PFSK-1 (cell line): ENCODE results near the gene CDK11A.

Source experiments
- FOXP2 ChIP-seq: optimal IDR thresholded peaks from 2 replicates; pipeline ENCODE3; 2011; ENCODE audit warnings: borderline replicate concordance, control low read depth, inconsistent platforms; ENCODE audit not compliant: insufficient read depth; ENCODE audit errors: extremely low read length, extremely low read depth
- POLR2AphosphoS5 ChIP-seq: IDR thresholded peaks from 2 replicates; pipeline ENCODE4 v1.6.1; 2012; ENCODE audit warnings: low read depth, mild to moderate bottlenecking, control low read depth, low read length, moderate library complexity
- REST ChIP-seq, 2 experiments: IDR thresholded peaks; 2 replicates each; pipeline versions ENCODE4 v1.6.1 to v1.8.0; 2011 to 2012; ENCODE audit warnings: low read depth in 2 of 2, low read length in 2 of 2, control low read depth in 1 of 2, inconsistent platforms in 1 of 2, mild to moderate bottlenecking in 1 of 2, moderate library complexity in 1 of 2; ENCODE audit not compliant: insufficient read depth in 1 of 2
- SIN3A ChIP-seq: IDR thresholded peaks from 2 replicates; pipeline ENCODE4 v1.6.1; 2012; ENCODE audit warnings: mild to moderate bottlenecking, low read length, moderate library complexity, borderline replicate concordance; ENCODE audit not compliant: insufficient read depth
- TAF1 ChIP-seq: IDR thresholded peaks from 2 replicates; pipeline ENCODE4 v1.6.1; 2012; ENCODE audit warnings: low read length, control low read depth, borderline replicate concordance; ENCODE audit not compliant: insufficient read depth

The CDK11A gene

GRCh38 chr1:1703796-1704195, 20.4 kb downstream of the CDK11A start:
- TF ChIP-seq FOXP2 (no peak), TAF1 (no peak), POLR2AphosphoS5 (no peak), REST (IDR thresholded peaks at IDR 0.05; ENCODE audit: insufficient read depth in 1 of 2, low read depth in 2 of 2, low read length in 2 of 2) (no peak), SIN3A (no peak)

GRCh38 chr1:1692714-1693647, 31.2 kb downstream of the CDK11A start, which contains the start of gene SLC35E2B:
Gene SLC35E2B, minus strand, starts transcription at chr1:1692795. Its CDS starts 16,096 bp downstream, at chr1:1676699.
- peak; percentile 32; the same call in 1 of the 2 replicates for TF ChIP-seq POLR2AphosphoS5

GRCh38 chr1:1692324-1692713, 31.8 kb downstream of the CDK11A start:
- 0 out of 2 replicates have a peak, but pooled peaks have one; percentile 39 for TF ChIP-seq POLR2AphosphoS5

GRCh38 chr1:1687846-1688245, 36.3 kb downstream of the CDK11A start:
- TF ChIP-seq REST (IDR thresholded peaks at IDR 0.05; ENCODE audit: insufficient read depth in 1 of 2, low read depth in 2 of 2, low read length in 2 of 2), result no peak
- TF ChIP-seq POLR2AphosphoS5, result no peak
- no peak for TF ChIP-seq SIN3A

GRCh38 chr1:1684031-1684681, 40.0 kb downstream of the CDK11A start:
- no peak for TF ChIP-seq SIN3A
- no peak for TF ChIP-seq TAF1
- no peak for TF ChIP-seq REST (IDR thresholded peaks at IDR 0.05; ENCODE audit: insufficient read depth in 1 of 2, low read depth in 2 of 2, low read length in 2 of 2)
- TF ChIP-seq POLR2AphosphoS5, result no peak
- no peak for TF ChIP-seq FOXP2

GRCh38 chr1:1683104-1683905, 40.9 kb downstream of the CDK11A start:
- TF ChIP-seq REST (IDR thresholded peaks at IDR 0.05; ENCODE audit: insufficient read depth in 1 of 2, low read depth in 2 of 2, low read length in 2 of 2), result no peak
- no peak for TF ChIP-seq SIN3A
- TF ChIP-seq TAF1, result no peak
- no peak for TF ChIP-seq POLR2AphosphoS5
- no peak for TF ChIP-seq FOXP2
